Measurements from ENCODE around the gene ASCC3. TPM values are rescaled to one million over a fixed set of nuclear protein-coding genes. Genes with fewer than 3 reads are reported as not detected.

ASCC3 gene
- total RNA-seq, 1 experiment from 2014 or later, result 45.6 TPM

DNA sequence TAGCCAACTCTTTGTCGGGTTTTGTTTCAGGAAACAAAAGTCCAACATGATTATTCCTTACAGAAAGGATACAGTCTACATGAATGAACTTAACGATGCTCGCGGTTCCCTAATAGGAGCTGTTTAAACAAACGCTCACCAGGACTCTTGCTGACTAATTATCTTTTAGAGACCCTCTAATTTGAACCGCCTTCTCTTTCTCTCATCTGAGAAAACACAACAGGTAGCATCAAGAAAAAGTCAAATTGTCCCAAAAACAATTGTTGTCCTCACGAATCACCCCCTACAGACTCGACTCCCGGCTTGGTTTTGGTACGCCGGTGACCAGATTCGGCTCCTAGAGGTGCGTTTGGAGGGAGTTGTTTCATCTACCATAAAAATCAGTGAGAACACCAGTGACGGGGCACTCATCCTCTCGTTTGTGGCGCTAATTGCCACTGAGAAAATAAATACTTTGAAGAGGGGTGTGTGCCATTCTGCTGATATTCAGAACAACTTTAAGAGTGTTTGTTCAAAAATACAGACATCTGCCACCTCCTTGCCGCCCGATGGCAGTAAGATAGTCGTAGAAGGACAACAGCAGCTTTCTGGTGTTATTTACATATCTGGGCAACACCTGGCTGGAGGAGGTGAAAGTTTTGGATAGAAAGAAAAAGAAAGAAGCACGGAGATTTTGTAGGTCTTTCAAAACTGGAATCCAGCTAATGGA, 415.3 kb downstream of the ASCC3 start:
- CTCF ChIA-PET, result no interaction called here
- no peak for DNase-seq
- Mint-ChIP-seq H3K4me1 (ENCODE audit: low read depth, unreplicated experiment) (peaks cover 8% of the 10 kb centered on the region), H3K4me3 (ENCODE audit: low read depth, unreplicated experiment) (no peak overlapping the region), H3K27ac (ENCODE audit: unreplicated experiment) (no peak overlapping the region), H3K27me3 (ENCODE audit: unreplicated experiment) (no peaks in the 10 kb centered on the region), H3K9me3 (ENCODE audit: low read depth, unreplicated experiment) (no peaks in the 10 kb centered on the region), H3K36me3 (ENCODE audit: insufficient read depth, unreplicated experiment) (peaks cover 10% of the 10 kb centered on the region)
- no TSS peak for BruUV-seq (replicated peaks)
- TF ChIP-seq CTCF (IDR thresholded peaks at IDR 0.05; ENCODE audit: unreplicated experiment), result no peak
- intact Hi-C loops (cut with micrococcal nuclease; ENCODE audit: unreplicated experiment), result no loop called here

DNA sequence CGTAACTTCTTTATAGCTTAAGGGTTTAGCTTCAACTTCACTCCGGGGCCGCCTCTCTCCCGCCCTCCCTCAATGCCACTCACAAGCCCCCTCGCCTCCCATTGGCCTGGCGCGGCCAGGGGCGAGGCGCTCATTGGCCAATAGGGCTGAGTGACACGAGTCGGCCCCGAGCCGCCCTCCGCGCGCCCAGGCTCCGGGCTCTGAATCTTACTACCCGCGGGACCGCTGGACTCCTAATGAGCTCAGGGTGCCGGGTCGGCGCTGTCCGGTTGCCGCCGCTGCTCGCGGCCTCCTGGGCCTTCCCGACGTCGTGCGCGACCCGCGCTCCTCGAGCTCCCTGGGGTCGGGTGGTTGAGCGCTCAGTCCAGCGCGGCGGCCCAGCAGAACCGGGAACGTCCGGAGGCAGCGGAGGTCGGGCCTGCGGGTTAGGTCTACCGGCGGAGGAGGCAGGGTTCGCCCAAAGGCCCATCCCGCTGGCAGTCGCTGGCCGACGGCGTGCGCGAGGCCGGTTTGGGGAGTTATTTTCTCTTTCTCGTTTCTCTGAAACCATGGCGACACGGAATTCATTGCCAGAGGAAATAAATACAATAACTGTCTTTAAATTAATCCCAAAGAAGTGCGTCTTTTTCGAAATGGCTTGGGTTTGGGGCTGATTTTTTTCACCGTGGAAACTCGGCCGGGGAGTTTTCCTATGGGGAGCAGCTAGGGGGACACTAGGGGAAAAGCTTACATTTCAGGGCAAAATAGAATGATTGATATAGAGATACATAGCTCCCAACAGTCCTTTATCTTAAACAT, 416.0 kb downstream of the ASCC3 start, which contains the start of gene SIM1:
TSS of gene SIM1 (minus strand) at position 19 of the 798 bp plus-strand sequence. CDS start 1,453 bp downstream, outside the sequence.
- Mint-ChIP-seq H3K27ac (ENCODE audit: unreplicated experiment) (no peak within 1 kb of the TSS), H3K4me3 (ENCODE audit: low read depth, unreplicated experiment) (no peak within 1 kb of the TSS), H3K36me3 (ENCODE audit: insufficient read depth, unreplicated experiment) (peaks cover 10% of the 10 kb centered on the region), H3K9me3 (ENCODE audit: low read depth, unreplicated experiment) (no peaks in the 10 kb centered on the region), H3K27me3 (ENCODE audit: unreplicated experiment) (no peaks in the 10 kb centered on the region), H3K4me1 (ENCODE audit: low read depth, unreplicated experiment) (peaks cover 8% of the 10 kb centered on the region)
- BruUV-seq (replicated peaks), result no TSS peak
- TF ChIP-seq CTCF (IDR thresholded peaks at IDR 0.05; ENCODE audit: unreplicated experiment), result no peak
- intact Hi-C loops (cut with micrococcal nuclease; ENCODE audit: unreplicated experiment), result no loop called here
- CTCF ChIA-PET, result no interaction called here
- DNase-seq, result no peak

DNA sequence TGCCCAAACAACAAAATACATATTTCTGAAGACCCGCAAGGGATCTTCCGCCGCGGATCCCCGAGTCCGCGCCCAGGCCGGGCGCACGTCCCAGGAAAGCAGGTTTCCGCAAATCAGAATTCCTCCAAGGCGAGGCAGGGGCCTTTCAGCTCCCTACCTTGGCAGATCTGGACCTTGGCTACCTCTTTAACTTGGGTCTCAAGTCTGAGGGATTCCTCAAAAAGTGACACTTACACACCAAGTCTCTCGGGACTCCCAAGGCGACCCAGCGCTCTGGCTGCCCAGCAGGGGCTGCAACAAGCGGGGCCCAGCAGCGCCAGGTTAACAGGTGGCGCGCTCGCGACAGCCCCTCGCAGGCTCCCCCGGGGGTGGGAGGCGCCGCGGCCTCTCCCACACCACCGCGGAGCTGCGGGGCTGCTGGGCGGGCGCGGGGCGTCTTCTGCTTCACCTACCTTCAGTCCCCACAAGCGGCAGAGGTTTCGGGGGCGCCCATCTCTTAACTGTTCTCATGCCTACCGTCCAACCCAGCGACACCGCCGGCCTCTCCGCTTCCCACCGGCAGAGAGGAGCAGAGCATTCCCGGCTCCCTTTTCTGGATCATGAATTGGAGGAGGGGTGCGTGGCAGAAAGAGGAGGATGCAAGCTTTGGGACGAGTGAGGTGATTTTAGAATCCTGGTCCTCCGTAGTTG, 416.8 kb downstream of the ASCC3 start:
- no TSS peak for BruUV-seq (replicated peaks)
- CTCF ChIA-PET, result no interaction called here
- Mint-ChIP-seq H3K27me3 (ENCODE audit: unreplicated experiment) (no peaks in the 10 kb centered on the region), H3K27ac (ENCODE audit: unreplicated experiment) (no peak overlapping the region), H3K4me3 (ENCODE audit: low read depth, unreplicated experiment) (no peak overlapping the region), H3K36me3 (ENCODE audit: insufficient read depth, unreplicated experiment) (peaks cover 10% of the 10 kb centered on the region), H3K9me3 (ENCODE audit: low read depth, unreplicated experiment) (no peaks in the 10 kb centered on the region), H3K4me1 (ENCODE audit: low read depth, unreplicated experiment) (peaks cover 8% of the 10 kb centered on the region)
- intact Hi-C loops (cut with micrococcal nuclease; ENCODE audit: unreplicated experiment), result no loop called here
- no peak for DNase-seq
- no peak for TF ChIP-seq CTCF (IDR thresholded peaks at IDR 0.05; ENCODE audit: unreplicated experiment)

DNA sequence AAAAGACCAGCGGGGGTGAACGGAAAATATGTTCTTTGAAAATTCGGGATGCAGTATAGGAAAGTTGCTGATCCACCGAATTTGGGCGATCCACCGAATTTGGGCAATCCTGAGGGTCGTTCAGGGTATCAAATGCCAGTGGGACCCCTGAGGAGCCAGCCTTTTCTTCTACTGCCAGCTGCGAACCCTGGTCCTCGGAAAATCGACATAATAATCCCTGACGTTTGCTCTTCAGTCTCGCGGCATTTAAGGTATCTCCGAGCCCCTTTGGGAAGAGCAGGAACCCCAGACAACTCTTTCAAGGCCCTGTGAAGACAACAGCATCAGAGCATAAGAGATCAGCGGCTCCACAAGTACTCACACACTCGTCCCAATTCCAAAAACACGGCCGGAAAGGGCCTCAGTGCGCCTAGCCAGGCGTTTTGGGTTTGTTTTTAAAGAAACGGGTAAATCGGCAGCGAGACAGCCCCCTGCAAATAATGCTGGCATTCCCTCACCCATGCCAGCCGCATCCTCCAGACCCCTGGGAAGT, 417.4 kb downstream of the ASCC3 start:
- Mint-ChIP-seq H3K4me1 (ENCODE audit: low read depth, unreplicated experiment) (peaks cover 8% of the 10 kb centered on the region), H3K4me3 (ENCODE audit: low read depth, unreplicated experiment) (no peak overlapping the region), H3K27me3 (ENCODE audit: unreplicated experiment) (no peaks in the 10 kb centered on the region), H3K36me3 (ENCODE audit: insufficient read depth, unreplicated experiment) (peaks cover 10% of the 10 kb centered on the region), H3K27ac (ENCODE audit: unreplicated experiment) (no peak overlapping the region), H3K9me3 (ENCODE audit: low read depth, unreplicated experiment) (no peaks in the 10 kb centered on the region)
- CTCF ChIA-PET, result no interaction called here
- DNase-seq, result no peak
- no TSS peak for BruUV-seq (replicated peaks)
- intact Hi-C loops (cut with micrococcal nuclease; ENCODE audit: unreplicated experiment), result no loop called here
- TF ChIP-seq CTCF (IDR thresholded peaks at IDR 0.05; ENCODE audit: unreplicated experiment), result no peak
